Endothelial cell of umbilical vein (primary cell): ENCODE measurements around the gene FBXL12. TPM values are rescaled to one million over a fixed set of nuclear protein-coding genes. Genes with fewer than 3 reads are reported as not detected.
A peak's percentile ranks its signal among the peaks of the same experiment; 100 is the strongest.

Experiments used
- BruUV-seq: library from RNA; stranded (reverse); fragments of 400-500 nt; replicated peaks from 2 replicates; lab custom pipeline; 2021; lab: Mats Ljungman, UMichigan
- CTCF ChIA-PET: fragments of 300-600, 350-600 bp; sonication (Branson Sonifier 250); formaldehyde crosslinking; loops from one replicate; lab custom pipeline; 2021; ENCODE audit warnings: antibody characterized with exemption, inconsistent platforms; lab: Charles Lee
- POLR2A ChIA-PET: fragments of 300-600, 350-600 bp; sonication (Branson Sonifier 250); formaldehyde crosslinking; loops from one replicate; lab custom pipeline; 2021; ENCODE audit warnings: antibody characterized with exemption, inconsistent platforms; lab: Charles Lee
- DNase-seq: peaks from one replicate; pipeline ENCODE4 v3.0.0-alpha.2; 2011; ENCODE audit warnings: low read depth, low spot score
- FAIRE-seq: peaks from 2 replicates; lab custom pipeline; 2011; peaks lifted over from hg19 to GRCh38; lab: Jason Lieb, UNC
- H2AFZ ChIP-seq: 2 replicates; pipeline ENCODE4 v1.6.0; 2012; ENCODE audit warnings: low read depth, low read length, control low read depth, inconsistent platforms
- H3K27ac ChIP-seq: 2 replicates; pipeline ENCODE4 v1.5.1; 2011; ENCODE audit warnings: low read depth, mild to moderate bottlenecking, control low read depth, low read length, moderate library complexity; ENCODE audit not compliant: insufficient read depth
- H3K27me3 ChIP-seq, 2 experiments: 2 replicates each; pipeline versions ENCODE4 v1.6.0 to v1.6.1; 2011; ENCODE audit warnings: low read length in 2 of 2, mixed read lengths in 1 of 2; ENCODE audit not compliant: control insufficient read depth in 2 of 2, insufficient read depth in 2 of 2
- H3K36me3 ChIP-seq, 2 experiments: 2 replicates in 1 of 2; 3 replicates in 1 of 2; pipeline ENCODE4 v1.5.1; 2011; ENCODE audit warnings: low read length in 2 of 2, mild to moderate bottlenecking in 1 of 2, moderate library complexity in 1 of 2; ENCODE audit not compliant: control insufficient read depth in 2 of 2, insufficient read depth in 2 of 2; ENCODE audit errors: extremely low read depth in 1 of 2
- H3K4me1 ChIP-seq: 3 replicates; pipeline ENCODE4 v1.5.1; 2011; ENCODE audit warnings: mild to moderate bottlenecking, low read length; ENCODE audit not compliant: control insufficient read depth, insufficient read depth; ENCODE audit errors: extremely low read depth
- H3K4me2 ChIP-seq: 2 replicates; pipeline ENCODE4 v1.6.1; 2011; ENCODE audit warnings: low read length, control low read depth, mixed read lengths; ENCODE audit not compliant: insufficient read depth
- H3K4me3 ChIP-seq, 3 experiments: fragments of 200-600 bp in 1 of 3; sonication (generic), shearing (Covaris generic) in 1 of 3; replicated peaks in 1 of 3; 2 replicates each; pipeline ENCODE4 v1.5.1; 2011 to 2016; ENCODE audit warnings: control low read depth in 3 of 3, low read length in 3 of 3, mild to moderate bottlenecking in 2 of 3, inconsistent platforms in 1 of 3, low read depth in 1 of 3, moderate library complexity in 1 of 3; ENCODE audit not compliant: insufficient read depth in 1 of 3
- H3K79me2 ChIP-seq: 2 replicates; pipeline ENCODE4 v1.6.0; 2012; ENCODE audit warnings: low read length, inconsistent platforms; ENCODE audit not compliant: control insufficient read depth, insufficient read depth
- H3K9ac ChIP-seq: replicated peaks from 2 replicates; pipeline ENCODE3; 2011; ENCODE audit warnings: low read length, control low read depth; ENCODE audit not compliant: insufficient read depth; ENCODE audit errors: extremely low read depth
- H3K9me1 ChIP-seq: replicated peaks from 3 replicates; pipeline ENCODE4 v1.6.0; 2011; ENCODE audit warnings: mild to moderate bottlenecking, low read length; ENCODE audit not compliant: control insufficient read depth, insufficient read depth; ENCODE audit errors: extremely low read depth
- H3K9me3 ChIP-seq: replicated peaks from 2 replicates; pipeline ENCODE4 v1.5.1; 2012; ENCODE audit warnings: low read length, inconsistent platforms; ENCODE audit not compliant: control insufficient read depth, insufficient read depth
- H4K20me1 ChIP-seq: replicated peaks from 2 replicates; pipeline ENCODE3; 2011; ENCODE audit warnings: mild to moderate bottlenecking, low read length; ENCODE audit not compliant: control insufficient read depth, insufficient read depth; ENCODE audit errors: extremely low read depth
- EZH2 ChIP-seq: IDR thresholded peaks from 2 replicates; pipeline ENCODE4 v1.6.1; 2012; ENCODE audit warnings: borderline replicate concordance, low read depth, mild to moderate bottlenecking, moderate library complexity, low read length, inconsistent platforms; ENCODE audit not compliant: severe bottlenecking
- FOS ChIP-seq: IDR thresholded peaks from 2 replicates; pipeline ENCODE4 v1.6.1; 2011; ENCODE audit warnings: mild to moderate bottlenecking, low read length, moderate library complexity, borderline replicate concordance; ENCODE audit not compliant: insufficient read depth
- GATA2 ChIP-seq: IDR thresholded peaks from 2 replicates; pipeline ENCODE4 v1.7.0; 2011; ENCODE audit warnings: low read depth, mild to moderate bottlenecking, moderate library complexity, mixed read lengths, low read length; ENCODE audit not compliant: insufficient read length, insufficient read depth
- JUN ChIP-seq: IDR thresholded peaks from 2 replicates; pipeline ENCODE4 v1.6.1; 2011; ENCODE audit warnings: borderline replicate concordance, low read depth; ENCODE audit not compliant: insufficient read length, insufficient read depth
- MYC ChIP-seq: IDR thresholded peaks from one replicate; pipeline ENCODE4 v1.6.1; 2011; ENCODE audit warnings: mild to moderate bottlenecking, low read depth, low read length
- POLR2A ChIP-seq: IDR thresholded peaks from 2 replicates; pipeline ENCODE4 v1.6.1; 2012; ENCODE audit warnings: low read depth, mild to moderate bottlenecking, control low read depth, low read length
- POLR2AphosphoS5 ChIP-seq: IDR thresholded peaks from 2 replicates; pipeline ENCODE4 v1.6.1; 2012; ENCODE audit warnings: low read depth, mild to moderate bottlenecking, control low read depth, low read length, moderate library complexity; ENCODE audit not compliant: insufficient read depth
- dilution Hi-C: fragments of 300-500 bp; cut with MboI; formaldehyde crosslinking; loops from one replicate; pipeline ENCODE4 v1.15.0; 2019; ENCODE audit warnings: low sequenced_read_pairs; ENCODE audit not compliant: extremely low pct_ligation_motif_present
- intact Hi-C: fragments of 100-400 bp; cut with micrococcal nuclease; formaldehyde crosslinking; loops from one replicate; pipeline ENCODE4 v1.10.0; 2022
- polyA plus RNA-seq, 4 experiments: library from polyadenylated mRNA; depleted of rRNA in 3 of 4; stranded (reverse) in 3 of 4; unstranded in 1 of 4; fragments of >200 nt; gene quantifications; 2 replicates each; pipeline versions ENCODE4 v1.2.1 to v1.2.3, GENCODE V29; 2011 to 2012; ENCODE audit warnings: missing spikeins in 1 of 4
- total RNA-seq: library from RNA; stranded (reverse); gene quantifications from 2 replicates; pipeline ENCODE4 v1.2.3, GENCODE V29; 2021
- TF ChIP-seq, protein P1 (sequence below): IDR thresholded peaks from 2 replicates; pipeline ENCODE4 v1.6.1; 2011; ENCODE audit not compliant: insufficient read depth, insufficient read length
- TF ChIP-seq, protein P2 (sequence below), 2 donors: IDR thresholded peaks; 1 replicate in 1 of 2; 2 replicates in 1 of 2; pipeline ENCODE4 v1.5.1; 2011; ENCODE audit warnings: low read length in 2 of 2, mild to moderate bottlenecking in 2 of 2, moderate library complexity in 2 of 2, control low read depth in 1 of 2, inconsistent platforms in 1 of 2, low read depth in 1 of 2; ENCODE audit not compliant: insufficient read depth in 1 of 2; ENCODE audit errors: extremely low read depth in 1 of 2

The FBXL12 gene
- total and polyA plus RNA-seq, 2 donors (not counting 3 experiments of a cell fraction or from before 2014, with no cell fraction given) = 26.9 to 33.3 TPM

DNA sequence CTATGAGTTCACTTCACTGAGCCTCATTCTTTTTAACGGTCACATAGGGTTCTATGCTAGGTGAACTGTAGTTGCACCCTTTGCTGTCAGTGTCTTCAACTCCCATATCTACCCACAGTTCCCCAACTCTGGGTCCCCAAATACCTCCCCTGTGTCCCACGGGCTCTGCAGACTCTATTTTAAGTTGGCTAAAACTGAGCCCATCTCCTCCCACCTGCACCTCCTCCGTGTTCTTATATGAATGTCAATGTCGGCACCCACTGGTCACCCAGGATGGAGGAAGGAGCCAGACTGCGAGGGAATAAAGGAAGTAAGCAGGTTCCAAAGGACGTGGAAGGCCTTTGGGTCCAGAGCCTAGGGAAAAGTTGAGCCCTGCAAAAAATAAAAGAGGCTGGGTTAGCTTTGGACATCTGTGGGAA is 15.4 kb upstream of the FBXL12 start:
- FAIRE-seq (no peak), DNase-seq (no peak)
- Histone ChIP-seq H3K36me3 (peaks cover 2 to 3% of the 10 kb centered on the region in 2 experiments), H2AFZ (no peak overlapping the region), H3K9me3 (no peaks in the 10 kb centered on the region), H3K79me2 (peaks cover 24% of the 10 kb centered on the region), H3K4me2 (no peak overlapping the region), H3K27ac (no peak overlapping the region), H3K4me3 (peak overlapping the region in 2 of 3 experiments; percentile 55 to 57), H4K20me1 (no peaks in the 10 kb centered on the region), H3K4me1 (peaks cover 9% of the 10 kb centered on the region), H3K9me1 (no peaks in the 10 kb centered on the region), H3K9ac (no peak overlapping the region), H3K27me3 (no peaks in the 10 kb centered on the region)
- ChIA-PET POLR2A (no interaction called here), CTCF (interaction anchor here (1.4 kb wide), 1 partner anchor 11 kb away, joined by 4 read pairs; no protein-coding TSS in a partner anchor)
- BruUV-seq = no TSS peak
- TF ChIP-seq EZH2 = no peak
- TF ChIP-seq JUN = no peak
- TF ChIP-seq, protein P1, sequence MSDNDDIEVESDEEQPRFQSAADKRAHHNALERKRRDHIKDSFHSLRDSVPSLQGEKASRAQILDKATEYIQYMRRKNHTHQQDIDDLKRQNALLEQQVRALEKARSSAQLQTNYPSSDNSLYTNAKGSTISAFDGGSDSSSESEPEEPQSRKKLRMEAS = no peak
- TF ChIP-seq, protein P2, sequence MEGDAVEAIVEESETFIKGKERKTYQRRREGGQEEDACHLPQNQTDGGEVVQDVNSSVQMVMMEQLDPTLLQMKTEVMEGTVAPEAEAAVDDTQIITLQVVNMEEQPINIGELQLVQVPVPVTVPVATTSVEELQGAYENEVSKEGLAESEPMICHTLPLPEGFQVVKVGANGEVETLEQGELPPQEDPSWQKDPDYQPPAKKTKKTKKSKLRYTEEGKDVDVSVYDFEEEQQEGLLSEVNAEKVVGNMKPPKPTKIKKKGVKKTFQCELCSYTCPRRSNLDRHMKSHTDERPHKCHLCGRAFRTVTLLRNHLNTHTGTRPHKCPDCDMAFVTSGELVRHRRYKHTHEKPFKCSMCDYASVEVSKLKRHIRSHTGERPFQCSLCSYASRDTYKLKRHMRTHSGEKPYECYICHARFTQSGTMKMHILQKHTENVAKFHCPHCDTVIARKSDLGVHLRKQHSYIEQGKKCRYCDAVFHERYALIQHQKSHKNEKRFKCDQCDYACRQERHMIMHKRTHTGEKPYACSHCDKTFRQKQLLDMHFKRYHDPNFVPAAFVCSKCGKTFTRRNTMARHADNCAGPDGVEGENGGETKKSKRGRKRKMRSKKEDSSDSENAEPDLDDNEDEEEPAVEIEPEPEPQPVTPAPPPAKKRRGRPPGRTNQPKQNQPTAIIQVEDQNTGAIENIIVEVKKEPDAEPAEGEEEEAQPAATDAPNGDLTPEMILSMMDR (IDR thresholded peaks at IDR 0.05; ENCODE audit: extremely low read depth in 1 of 2, insufficient read depth in 1 of 2, low read depth in 1 of 2, low read length in 2 of 2) = no peak
- TF ChIP-seq POLR2AphosphoS5 = no peak
- TF ChIP-seq MYC = no peak
- no peak for TF ChIP-seq POLR2A
- no peak for TF ChIP-seq GATA2
- no peak for TF ChIP-seq FOS
- intact Hi-C loops (no loop called here), dilution Hi-C loops (no loop called here)
